Hypothalamus (tissue), 51 donors: ENCODE measurements around the gene KRTAP2-3.
"Not testable (repeated sequence)": the region's sequence is repeated elsewhere in the genome, so short reads cannot be mapped to it uniquely, and the experiment has no call there.

Experiments used
- DNase-seq, 51 donors: peaks; one replicate each; lab custom pipeline; 2025; lab: John Stamatoyannopoulos, UW

Gene KRTAP2-3

DNA sequence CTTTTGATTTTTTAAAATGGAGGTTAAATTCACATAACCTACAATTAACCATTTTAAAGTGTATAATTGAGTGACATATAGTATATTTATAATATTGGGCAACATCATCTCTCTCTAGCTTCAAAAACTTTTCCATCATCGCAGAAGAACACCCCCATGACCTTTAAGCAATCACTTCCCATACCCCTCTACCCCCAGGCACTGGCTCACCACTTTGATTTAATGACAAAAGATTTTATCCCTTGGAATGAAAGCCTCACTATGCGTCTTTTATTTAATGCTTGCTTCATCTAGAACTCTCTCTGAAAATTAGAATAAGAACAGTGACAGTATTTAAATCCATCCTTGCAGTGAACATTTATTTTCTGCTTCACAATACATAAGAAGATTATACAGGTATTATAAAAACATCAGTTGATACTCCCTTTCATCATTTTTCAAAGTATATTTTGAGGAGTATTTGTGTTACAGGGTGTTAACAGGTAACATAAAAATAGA is 22.0 kb downstream of the KRTAP2-3 start:
- DNase-seq, result no peak

DNA sequence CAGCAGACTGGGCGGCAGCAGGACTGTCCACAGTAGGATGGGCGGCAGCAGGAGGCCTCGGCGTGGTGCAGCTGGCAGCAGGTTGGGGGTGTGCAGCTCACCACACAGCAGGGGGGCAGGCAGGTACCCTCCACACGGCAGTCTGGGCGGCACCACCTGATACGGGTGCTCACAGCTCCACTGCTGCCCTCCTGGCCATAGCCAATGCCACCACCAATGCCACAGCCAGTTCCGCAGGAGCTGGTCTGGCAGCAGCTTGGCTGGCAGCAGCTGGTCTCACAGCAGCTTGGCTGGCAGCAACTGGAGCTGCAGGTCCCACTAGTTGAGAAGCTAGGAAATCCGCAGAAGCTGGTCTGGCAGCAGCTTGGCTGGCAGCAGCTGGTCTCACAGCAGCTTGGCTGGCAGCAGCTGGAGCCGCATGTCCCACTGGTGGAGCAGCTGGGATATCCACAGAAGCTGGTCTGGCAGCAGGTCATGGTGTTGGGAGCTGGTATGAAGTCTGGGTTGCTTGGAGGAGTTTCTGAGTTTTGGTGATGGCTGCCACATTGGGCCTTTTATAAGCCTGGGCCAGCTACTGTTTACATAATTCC is 25.5 kb downstream of the KRTAP2-3 start, which contains the start of gene KRTAP1-3:
Gene KRTAP1-3 (minus strand): TSS at position 529 of the 590 bp plus-strand sequence. CDS start 53 bp downstream, at position 476.
- not testable (repeated sequence) for DNase-seq

DNA sequence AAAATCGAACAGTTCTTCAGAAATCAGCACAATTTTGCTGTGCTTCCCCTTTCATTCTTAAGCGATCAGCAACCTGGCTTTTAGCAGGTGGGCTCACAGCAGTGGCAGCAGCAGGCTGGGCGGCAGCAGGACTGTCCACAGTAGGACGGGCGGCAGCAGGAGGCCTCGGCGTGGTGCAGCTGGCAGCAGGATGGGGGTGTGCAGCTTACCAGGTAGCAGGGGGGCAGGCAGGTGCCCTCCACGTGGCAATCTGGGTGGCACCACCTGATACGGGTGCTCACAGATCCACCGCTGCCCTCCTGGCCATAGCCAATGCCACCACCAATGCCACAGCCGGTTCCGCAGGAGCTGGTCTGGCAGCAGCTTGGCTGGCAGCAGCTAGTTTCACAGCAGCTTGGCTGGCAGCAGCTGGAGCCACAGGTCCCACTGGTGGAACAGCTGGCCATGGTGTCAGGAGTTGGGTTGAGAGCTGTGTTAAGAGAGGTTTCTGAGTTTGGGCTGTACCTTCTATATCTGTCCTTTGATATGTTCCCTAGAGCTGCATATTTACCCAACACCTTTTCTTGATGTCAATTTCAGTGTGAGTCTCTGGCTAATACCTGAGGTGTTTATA is 30.2 kb downstream of the KRTAP2-3 start, which contains the start of gene KRTAP1-4:
Gene KRTAP1-4 (minus strand): TSS at position 563 of the 613 bp plus-strand sequence. CDS start 117 bp downstream, at position 446.
- no peak for DNase-seq

DNA sequence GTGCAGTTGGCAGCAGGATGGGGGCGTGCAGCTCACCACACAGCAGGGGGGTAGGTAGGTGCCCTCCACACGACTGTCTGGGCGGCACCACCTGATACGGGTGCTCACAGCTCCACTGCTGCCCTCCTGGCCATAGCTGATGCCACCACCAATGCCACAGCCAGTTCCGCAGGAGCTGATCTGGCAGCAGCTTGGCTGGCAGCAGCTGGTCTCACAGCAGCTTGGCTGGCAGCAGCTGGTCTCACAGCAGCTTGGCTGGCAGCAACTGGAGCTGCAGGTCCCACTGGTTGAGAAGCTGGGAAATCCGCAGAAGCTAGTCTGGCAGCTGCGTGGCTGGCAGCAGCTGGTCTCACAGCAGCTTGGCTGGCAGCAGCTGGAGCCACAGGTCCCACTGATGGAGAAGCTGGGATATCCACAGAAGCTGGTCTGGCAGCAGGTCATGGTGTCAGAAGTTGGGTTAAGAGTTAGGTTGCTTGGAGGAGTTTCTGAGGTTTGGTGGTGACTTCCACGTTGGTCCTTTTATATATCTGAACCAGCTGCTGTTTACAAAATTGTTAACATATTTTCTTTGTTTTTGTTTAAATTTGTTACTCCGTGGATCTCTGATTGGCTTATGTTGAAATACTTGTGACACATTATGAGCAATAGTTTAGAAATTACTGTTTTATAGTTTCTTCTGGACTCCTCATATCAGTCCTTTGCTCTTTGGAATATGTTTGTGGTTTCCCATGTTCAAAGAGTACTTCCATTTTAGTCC is 33.0 kb downstream of the KRTAP2-3 start, which contains the start of gene KRTAP1-5:
Gene KRTAP1-5 (minus strand): TSS at position 494 of the 757 bp plus-strand sequence. CDS start 53 bp downstream, at position 441.
- DNase-seq, result no peak

GRCh38 chr17:41024697-41025096 is 35.2 kb downstream of the KRTAP2-3 start:
- no peak for DNase-seq

GRCh38 chr17:41020336-41020735 is 39.6 kb downstream of the KRTAP2-3 start:
- DNase-seq, result no peak

DNA sequence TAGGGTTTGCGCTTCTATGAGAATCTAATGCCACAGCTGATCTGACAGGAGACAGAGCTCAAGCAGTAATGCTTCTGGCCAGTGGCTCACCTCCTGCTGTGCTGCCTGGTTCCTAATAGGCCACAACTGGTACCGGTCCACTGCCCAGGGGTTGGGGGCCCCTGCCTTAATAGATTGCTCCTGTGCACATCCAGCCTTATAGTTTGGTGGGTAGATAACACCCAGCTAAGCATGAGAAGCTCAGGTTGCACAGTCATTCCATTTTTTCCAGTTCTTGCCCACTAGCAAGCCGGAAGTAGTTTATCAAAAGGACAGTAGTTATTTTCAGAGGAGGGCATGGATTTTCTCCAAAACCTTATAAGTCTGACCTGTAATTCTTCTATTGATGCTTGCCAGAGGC is 40.5 kb downstream of the KRTAP2-3 start:
- DNase-seq, result no peak

DNA sequence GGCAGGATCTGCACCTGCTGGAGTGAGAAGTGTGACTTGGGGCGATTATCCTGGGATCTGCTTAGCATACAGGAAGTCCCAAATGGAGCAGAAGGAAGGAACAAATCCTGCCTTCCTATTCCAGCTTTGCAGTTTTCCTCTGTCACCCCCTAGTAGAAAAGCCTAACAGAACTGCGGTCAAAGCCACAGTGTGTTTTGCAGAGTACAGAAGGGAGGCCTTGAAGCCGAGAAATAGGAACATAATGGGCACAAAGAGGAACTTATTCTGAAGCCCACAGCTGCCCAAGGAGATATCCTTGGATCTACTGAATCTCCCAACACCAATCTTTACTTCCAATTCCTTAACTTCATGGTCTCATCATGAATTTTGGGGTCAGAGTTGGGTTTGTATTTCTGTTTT is 41.4 kb downstream of the KRTAP2-3 start:
- DNase-seq, result no peak

GRCh38 chr17:41016578-41017215 is 43.2 kb downstream of the KRTAP2-3 start:
- DNase-seq, result no peak

GRCh38 chr17:41015454-41015853 is 44.5 kb downstream of the KRTAP2-3 start:
- DNase-seq, result no peak

GRCh38 chr17:41013606-41014005 is 46.3 kb downstream of the KRTAP2-3 start:
- DNase-seq, result no peak

DNA sequence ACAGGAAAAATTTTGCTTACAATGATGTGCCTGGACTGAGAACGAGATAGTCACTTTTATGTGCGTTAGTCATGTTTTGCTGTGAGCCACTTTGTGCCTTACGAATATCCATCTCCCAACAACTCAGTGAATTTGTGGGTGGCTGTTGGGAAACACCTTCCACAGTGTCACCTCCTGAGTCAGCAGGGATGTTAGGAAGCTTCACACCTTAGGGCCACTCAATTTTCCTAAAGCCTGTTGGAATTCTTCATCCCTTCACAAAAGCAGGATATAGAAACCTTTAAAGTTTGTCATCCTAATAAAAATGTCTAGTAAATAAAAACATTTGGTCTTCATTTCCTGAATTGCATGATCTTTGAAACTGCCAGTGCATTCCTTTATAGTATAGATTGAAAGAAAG is 46.7 kb downstream of the KRTAP2-3 start:
- no peak for DNase-seq

- DNase-seq, result no peak
Measured at GRCh38 chr17:41012326-41013120, 47.4 kb downstream of the KRTAP2-3 start.

GRCh38 chr17:41010441-41010840 is 49.5 kb downstream of the KRTAP2-3 start:
- DNase-seq, result no peak

DNA sequence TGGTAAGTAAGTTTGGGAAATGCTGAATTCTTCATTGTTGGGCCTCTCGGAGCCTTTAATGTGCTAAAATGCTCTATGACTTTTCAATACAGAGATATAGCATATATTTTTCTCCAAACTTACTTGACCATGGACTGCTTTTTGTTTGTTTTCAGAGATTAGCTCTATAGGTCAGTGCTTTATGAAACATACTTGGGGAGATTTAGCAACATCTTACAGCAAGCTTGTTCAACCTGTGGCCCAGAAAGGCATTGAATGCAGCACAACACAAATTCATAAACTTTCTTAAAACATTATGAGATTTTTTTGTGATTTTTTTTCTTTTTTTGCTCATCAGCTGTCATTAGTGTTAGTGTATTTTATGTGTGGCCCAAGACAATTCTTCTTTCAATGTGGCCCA is 50.0 kb downstream of the KRTAP2-3 start:
- no peak for DNase-seq

GRCh38 chr17:41009301-41009760 is 50.6 kb downstream of the KRTAP2-3 start:
- DNase-seq, result no peak
